ENCODE results near the gene ARHGAP22.

DNA sequence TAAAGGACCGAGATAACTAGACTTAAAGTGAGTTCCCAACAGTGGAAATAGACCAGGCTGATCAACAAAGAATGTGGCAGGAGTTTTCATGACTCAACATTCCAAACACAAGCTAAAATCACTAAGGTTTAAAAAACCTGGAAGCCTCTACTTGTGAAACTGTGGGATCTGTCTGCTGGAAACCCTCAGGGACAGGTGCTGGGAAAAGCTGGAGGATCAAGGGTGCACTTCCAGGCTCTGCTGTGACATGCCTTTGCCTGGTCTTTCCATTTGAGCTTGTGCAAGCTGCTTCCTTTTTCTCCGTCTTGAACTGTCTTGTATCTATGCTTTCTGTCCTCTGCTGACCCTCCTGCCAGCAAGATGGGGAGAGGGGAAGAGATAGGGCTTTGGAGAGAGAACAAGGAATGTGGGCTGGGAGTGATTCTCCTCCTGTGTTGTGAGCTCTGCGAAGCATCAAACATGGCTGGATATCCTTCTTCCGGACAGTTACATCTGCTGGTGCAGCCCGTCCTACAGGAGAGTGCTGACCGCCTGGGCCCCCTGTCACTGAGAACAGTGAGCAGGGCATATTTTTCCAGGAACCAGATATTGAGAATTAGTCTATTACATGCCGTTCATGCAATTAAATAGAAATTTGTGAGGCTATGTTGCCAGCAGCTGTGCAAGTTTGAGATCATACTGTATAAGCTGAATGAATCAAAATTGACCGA is 25.5 kb downstream of the ARHGAP22 start:
- TF ChIP-seq POLR2AphosphoS5 (IDR thresholded peaks at IDR 0.05; ENCODE audit: low read depth) (no peak), CTCF (IDR thresholded peaks at IDR 0.05; ENCODE audit: insufficient read depth, low read length) (no peak), SPI1 (IDR thresholded peaks at IDR 0.05; ENCODE audit: borderline replicate concordance, low read depth) (no peak)
- TF ChIP-seq, protein P1, sequence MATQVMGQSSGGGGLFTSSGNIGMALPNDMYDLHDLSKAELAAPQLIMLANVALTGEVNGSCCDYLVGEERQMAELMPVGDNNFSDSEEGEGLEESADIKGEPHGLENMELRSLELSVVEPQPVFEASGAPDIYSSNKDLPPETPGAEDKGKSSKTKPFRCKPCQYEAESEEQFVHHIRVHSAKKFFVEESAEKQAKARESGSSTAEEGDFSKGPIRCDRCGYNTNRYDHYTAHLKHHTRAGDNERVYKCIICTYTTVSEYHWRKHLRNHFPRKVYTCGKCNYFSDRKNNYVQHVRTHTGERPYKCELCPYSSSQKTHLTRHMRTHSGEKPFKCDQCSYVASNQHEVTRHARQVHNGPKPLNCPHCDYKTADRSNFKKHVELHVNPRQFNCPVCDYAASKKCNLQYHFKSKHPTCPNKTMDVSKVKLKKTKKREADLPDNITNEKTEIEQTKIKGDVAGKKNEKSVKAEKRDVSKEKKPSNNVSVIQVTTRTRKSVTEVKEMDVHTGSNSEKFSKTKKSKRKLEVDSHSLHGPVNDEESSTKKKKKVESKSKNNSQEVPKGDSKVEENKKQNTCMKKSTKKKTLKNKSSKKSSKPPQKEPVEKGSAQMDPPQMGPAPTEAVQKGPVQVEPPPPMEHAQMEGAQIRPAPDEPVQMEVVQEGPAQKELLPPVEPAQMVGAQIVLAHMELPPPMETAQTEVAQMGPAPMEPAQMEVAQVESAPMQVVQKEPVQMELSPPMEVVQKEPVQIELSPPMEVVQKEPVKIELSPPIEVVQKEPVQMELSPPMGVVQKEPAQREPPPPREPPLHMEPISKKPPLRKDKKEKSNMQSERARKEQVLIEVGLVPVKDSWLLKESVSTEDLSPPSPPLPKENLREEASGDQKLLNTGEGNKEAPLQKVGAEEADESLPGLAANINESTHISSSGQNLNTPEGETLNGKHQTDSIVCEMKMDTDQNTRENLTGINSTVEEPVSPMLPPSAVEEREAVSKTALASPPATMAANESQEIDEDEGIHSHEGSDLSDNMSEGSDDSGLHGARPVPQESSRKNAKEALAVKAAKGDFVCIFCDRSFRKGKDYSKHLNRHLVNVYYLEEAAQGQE (IDR thresholded peaks at IDR 0.05; ENCODE audit: insufficient replicate concordance, low read depth) = no peak
